Duodenal mucosa (tissue), 2 donors: ENCODE results near the gene GRIK1.

Experiments
- H3K27ac ChIP-seq: one replicate; pipeline ENCODE4 v1.7.0; 2013; ENCODE audit warnings: low read depth, low read length
- H3K27me3 ChIP-seq, 2 donors: one replicate each; pipeline ENCODE4 v1.7.0; 2013; ENCODE audit warnings: low read length in 2 of 2, control low read depth in 1 of 2; ENCODE audit not compliant: insufficient read depth in 2 of 2, control insufficient read depth in 1 of 2
- H3K36me3 ChIP-seq, 2 donors: one replicate each; pipeline ENCODE4 v1.7.0; 2013; ENCODE audit warnings: low read length in 2 of 2, control low read depth in 1 of 2; ENCODE audit not compliant: insufficient read depth in 2 of 2, control insufficient read depth in 1 of 2
- H3K4me1 ChIP-seq, 2 donors: one replicate each; pipeline ENCODE4 v1.7.0; 2013; ENCODE audit warnings: low read length in 2 of 2, control low read depth in 1 of 2; ENCODE audit not compliant: insufficient read depth in 2 of 2, control insufficient read depth in 1 of 2
- H3K4me3 ChIP-seq, 2 donors: one replicate each; pipeline ENCODE4 v1.7.0; 2013; ENCODE audit warnings: low read length in 2 of 2, low read depth in 1 of 2
- H3K9ac ChIP-seq, 2 donors: one replicate each; pipeline ENCODE4 v1.7.0; 2013; ENCODE audit warnings: low read length in 2 of 2, low read depth in 1 of 2
- H3K9me3 ChIP-seq, 2 donors: one replicate each; pipeline ENCODE4 v1.7.0; 2013; ENCODE audit warnings: low read length in 2 of 2, control low read depth in 1 of 2; ENCODE audit not compliant: control insufficient read depth in 1 of 2

The GRIK1 gene

DNA sequence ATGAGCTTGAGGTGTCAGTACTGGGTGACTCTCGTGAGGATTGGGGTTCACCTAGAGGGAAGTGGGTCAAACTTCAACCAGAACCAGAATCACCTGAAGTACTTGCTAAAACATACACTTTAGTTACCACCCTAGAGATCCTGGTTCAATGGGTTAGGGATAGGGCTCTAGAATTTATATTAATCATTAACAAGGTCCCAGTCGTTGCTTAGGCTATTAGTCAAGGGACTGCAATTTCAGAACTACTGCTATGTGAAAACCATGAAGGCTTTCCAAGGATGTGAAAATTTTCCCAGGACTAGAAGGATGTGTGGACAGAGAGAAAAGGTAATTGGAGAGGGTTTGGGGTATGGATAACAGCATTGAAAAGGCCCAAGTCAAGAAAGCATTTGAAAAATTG is 162.6 kb downstream of the GRIK1 start:
- Histone ChIP-seq H3K9me3 (no peaks in the 10 kb centered on the region), H3K36me3 (no peaks in the 10 kb centered on the region), H3K9ac (no peak overlapping the region), H3K4me1 (no peaks in the 10 kb centered on the region), H3K4me3 (no peak overlapping the region), H3K27ac (no peak overlapping the region), H3K27me3 (no peaks in the 10 kb centered on the region)

DNA sequence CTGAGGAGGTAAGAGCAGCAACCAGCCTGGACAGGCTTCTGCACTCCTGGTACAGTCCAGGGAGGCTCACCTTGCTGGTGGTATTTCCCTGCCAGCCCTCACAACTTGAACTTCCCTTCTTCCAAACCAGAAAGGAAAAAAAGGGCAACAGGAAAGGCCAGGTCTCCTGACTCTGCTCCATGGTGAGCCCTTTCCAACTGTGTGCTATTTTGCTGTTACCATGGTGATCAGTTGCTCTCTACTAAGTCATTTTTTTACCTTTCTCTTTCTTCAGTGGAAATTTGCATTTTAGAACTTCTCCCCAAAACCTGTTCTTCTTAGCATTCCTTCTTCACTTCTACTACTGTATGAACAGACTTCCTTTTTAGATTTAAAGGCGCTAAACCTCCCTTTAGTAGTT is 164.3 kb downstream of the GRIK1 start:
- H3K27ac ChIP-seq = no peak overlapping the region
- no peak overlapping the region for H3K4me3 ChIP-seq
- H3K9me3 ChIP-seq = no peaks in the 10 kb centered on the region
- no peaks in the 10 kb centered on the region for H3K4me1 ChIP-seq
- no peak overlapping the region for H3K9ac ChIP-seq
- no peaks in the 10 kb centered on the region for H3K27me3 ChIP-seq
- H3K36me3 ChIP-seq = no peaks in the 10 kb centered on the region

DNA sequence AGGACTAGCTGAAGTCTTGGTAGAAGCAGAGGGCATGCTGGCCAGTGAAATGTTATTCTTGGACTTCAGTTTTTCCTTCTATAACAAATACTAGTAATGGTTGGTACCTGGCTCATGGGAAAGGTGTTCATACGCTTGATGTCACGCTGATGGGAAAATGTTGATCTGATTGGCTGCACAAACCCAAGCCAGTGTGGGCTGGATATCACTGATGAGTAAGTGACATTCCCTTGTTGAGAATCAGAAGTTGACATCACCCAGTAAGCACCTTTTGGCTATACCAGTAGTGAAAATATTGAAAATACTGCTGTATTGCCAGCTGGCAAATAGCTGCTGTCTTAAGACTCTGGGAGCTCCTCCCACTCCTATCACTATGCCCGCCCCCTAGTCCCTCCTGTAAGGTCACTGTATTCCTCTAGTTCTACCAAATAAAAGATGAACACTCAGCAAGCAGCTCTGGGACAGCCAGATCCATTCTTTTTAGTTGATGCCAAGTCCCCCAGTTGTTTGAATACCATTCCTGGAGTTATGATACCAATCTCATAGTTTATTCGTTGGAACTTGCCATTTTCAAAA is 168.2 kb downstream of the GRIK1 start:
- Histone ChIP-seq H3K4me3 (no peak overlapping the region), H3K9ac (no peak overlapping the region), H3K27ac (no peak overlapping the region), H3K36me3 (no peaks in the 10 kb centered on the region), H3K4me1 (no peaks in the 10 kb centered on the region), H3K9me3 (no peaks in the 10 kb centered on the region), H3K27me3 (no peaks in the 10 kb centered on the region)

DNA sequence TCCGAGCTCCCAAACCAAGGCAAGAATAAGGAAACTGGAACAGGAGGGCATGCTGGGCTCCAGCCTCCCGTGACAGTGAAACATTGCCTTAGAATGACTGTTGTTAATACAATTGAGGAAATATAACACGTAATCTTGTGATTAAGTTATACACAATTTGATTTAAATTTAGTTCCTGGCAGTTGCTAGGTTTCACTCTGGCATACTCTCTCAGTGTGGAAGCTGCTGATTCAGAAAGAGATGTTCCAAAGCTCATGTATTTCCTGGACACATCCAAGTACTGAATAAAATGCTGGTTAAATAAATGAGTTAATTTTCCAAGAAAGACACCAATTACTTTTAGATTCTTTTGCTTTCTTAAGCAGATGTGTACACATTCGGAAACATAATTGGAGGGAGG is 176.1 kb downstream of the GRIK1 start:
- no peak overlapping the region for H3K27ac ChIP-seq
- H3K36me3 ChIP-seq = no peaks in the 10 kb centered on the region
- H3K9ac ChIP-seq = no peak overlapping the region

DNA sequence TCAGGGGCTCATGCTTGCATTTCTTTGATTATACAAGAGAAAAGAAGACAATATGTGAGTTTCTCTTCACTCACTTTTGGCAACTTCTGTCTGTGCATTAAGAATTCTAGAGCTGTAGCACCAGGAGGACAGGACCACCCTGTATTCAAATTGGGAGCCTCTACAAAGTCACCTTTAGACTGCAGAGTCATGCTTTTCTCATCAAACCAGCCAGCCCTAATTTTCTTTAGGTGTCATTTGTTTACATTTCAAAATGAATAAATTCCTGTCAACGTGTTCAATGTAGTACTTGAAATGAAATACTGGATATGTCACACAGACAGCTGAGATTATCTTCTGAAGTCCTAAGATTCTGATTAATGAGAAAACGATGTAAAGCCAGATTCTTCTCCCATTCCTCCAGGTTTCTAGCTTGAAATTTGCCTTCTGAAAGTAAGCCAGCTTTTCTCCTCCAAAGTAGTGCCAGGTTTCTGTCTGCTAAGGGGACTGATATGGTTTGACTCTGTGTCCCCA is 177.2 kb downstream of the GRIK1 start:
- Histone ChIP-seq H3K9ac (no peak overlapping the region), H3K9me3 (no peaks in the 10 kb centered on the region), H3K4me1 (no peaks in the 10 kb centered on the region), H3K36me3 (no peaks in the 10 kb centered on the region), H3K27ac (no peak overlapping the region), H3K4me3 (no peak overlapping the region), H3K27me3 (no peaks in the 10 kb centered on the region)

More for the DNA sequence above, 176.1 kb downstream of the GRIK1 start:
- Histone ChIP-seq H3K9me3 (no peaks in the 10 kb centered on the region), H3K27me3 (no peaks in the 10 kb centered on the region), H3K4me1 (no peaks in the 10 kb centered on the region), H3K4me3 (no peak overlapping the region)

DNA sequence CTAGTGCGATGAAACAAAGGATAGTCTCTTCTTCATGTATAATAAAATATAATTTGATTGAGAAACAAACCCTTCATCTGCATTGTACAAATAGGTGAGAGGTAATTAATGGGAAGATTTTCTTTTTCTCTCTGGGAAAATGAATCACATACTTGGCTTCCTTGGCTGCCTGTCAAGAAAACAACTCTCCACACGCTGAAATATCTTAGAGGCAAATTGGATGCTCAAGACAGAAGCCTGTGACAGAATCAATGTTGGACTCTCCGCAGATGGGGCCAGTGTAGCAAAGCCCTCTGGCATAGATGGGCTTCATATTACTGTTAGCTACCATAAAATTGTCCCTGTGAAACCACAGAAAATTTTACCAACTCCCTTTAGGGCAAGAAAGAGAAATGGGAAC is 186.6 kb downstream of the GRIK1 start:
- Histone ChIP-seq H3K9me3 (no peaks in the 10 kb centered on the region), H3K4me3 (no peak overlapping the region), H3K27ac (no peak overlapping the region), H3K9ac (no peak overlapping the region), H3K27me3 (no peaks in the 10 kb centered on the region), H3K4me1 (no peaks in the 10 kb centered on the region), H3K36me3 (no peaks in the 10 kb centered on the region)

DNA sequence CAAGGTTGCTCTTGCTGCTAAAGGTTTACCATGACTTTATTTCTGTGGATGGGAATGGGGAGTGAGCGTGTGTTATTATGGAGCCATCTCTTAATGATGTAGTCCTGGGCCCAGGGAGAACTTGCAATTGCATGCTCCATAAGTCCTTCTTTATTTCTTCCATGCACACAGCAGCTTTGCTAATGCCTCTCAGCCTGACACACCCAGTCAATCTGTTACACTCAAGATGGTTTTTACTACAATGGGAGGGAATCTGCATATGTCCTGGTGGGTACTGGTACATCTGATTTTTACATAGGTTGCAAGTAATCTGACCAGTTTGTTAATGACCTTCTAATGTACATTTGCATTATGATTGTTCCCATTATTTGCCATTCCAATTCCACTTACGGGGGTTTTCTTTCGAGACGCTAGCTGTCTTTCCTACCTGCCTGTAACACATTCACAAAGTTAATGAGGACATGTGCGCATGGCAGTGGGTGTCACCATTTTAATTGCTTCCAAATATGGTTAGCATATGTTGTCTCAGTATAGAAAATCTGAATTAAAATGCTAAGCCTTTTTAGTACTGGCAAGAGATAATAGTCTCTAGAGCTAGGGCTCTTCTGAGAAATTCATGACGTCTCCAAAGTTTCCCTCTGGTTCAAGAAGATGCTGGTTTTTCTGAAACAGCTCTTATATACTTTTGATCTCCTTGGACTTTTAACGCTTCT is 188.2 kb downstream of the GRIK1 start:
- no peaks in the 10 kb centered on the region for H3K4me1 ChIP-seq
- H3K36me3 ChIP-seq = no peaks in the 10 kb centered on the region
- no peak overlapping the region for H3K9ac ChIP-seq
- H3K4me3 ChIP-seq = no peak overlapping the region
- no peak overlapping the region for H3K27ac ChIP-seq
- H3K27me3 ChIP-seq = no peaks in the 10 kb centered on the region
- no peaks in the 10 kb centered on the region for H3K9me3 ChIP-seq

DNA sequence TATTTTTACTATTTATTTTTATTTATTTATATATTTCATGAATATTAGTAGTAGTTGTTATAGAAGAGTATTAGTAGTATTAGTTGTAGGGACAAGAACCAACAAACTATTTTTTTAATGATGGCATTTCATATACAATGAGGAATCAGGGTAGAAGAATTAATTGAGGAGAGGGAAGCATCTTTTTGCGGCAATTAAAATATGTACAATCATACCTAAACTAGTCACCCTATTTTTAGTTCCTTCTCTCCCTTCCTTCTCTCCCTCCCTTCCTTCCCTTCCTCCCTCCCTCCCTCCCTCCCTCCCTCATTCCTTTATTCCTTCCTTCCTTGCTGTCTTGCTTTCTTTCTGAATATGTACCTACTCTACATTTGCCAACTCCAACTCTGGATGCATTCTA is 189.8 kb downstream of the GRIK1 start:
- Histone ChIP-seq H3K4me3 (no peak overlapping the region), H3K9ac (no peak overlapping the region), H3K9me3 (no peaks in the 10 kb centered on the region), H3K27me3 (no peaks in the 10 kb centered on the region), H3K4me1 (no peaks in the 10 kb centered on the region), H3K36me3 (no peaks in the 10 kb centered on the region), H3K27ac (no peak overlapping the region)

DNA sequence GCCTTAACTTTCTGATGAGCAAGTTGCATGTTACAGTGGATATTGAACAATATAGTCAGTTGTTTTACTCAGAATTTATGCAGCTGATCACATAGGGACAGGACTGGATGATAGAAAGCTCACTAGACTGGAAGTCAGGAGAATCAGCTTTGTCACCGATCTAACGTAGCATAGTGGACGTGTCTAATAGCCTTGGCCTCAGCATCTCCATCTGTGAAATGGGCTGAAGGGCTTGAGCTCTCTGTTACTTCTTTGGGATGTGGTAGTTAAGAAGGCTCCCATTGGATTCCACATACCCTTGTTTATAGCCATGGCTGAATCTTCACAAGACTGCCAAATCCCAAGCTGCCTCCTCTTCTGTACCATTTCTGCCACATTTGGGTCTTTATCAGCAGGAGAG is 190.6 kb downstream of the GRIK1 start:
- no peak overlapping the region for H3K9ac ChIP-seq
- no peak overlapping the region for H3K27ac ChIP-seq
- no peak overlapping the region for H3K4me3 ChIP-seq
- H3K9me3 ChIP-seq = no peaks in the 10 kb centered on the region
- no peaks in the 10 kb centered on the region for H3K36me3 ChIP-seq
- no peaks in the 10 kb centered on the region for H3K4me1 ChIP-seq
- no peaks in the 10 kb centered on the region for H3K27me3 ChIP-seq

DNA sequence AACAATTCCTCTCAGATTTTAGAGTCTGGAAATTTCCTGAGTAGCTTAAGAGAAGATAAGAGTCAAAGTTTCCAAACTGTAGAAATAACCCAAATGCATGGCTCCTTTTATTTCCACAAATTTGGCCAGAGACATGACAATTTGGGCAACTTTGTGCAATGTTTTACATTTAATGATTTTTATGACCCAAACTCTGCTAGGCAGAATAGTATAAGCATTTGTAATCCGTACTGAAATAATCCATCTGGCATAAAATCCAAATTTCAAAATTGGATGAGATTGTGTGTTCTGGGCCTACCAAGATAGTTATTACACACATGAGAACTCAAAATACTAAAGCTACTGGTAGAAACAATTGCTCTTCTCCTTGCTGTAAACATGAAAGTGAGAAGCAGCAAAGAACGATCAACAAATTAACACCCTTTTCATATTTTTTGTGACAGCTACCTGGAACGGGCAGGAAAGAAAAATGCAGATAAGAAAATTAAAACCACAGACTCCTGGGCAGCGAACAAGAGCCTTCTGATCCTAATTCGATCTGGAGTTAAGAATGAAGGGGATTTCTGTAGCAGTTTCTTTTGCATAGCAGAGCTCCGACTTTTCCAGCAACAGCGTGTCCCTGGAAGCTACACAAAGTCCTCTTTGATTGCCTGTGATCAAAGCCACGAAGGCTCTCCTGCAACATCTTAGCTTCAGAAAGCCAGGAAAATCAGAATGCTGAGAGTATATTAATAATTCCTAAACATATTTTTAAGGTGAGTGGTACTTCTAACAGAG is 191.2 kb downstream of the GRIK1 start:
- Histone ChIP-seq H3K4me1 (no peaks in the 10 kb centered on the region), H3K36me3 (no peaks in the 10 kb centered on the region), H3K27me3 (no peaks in the 10 kb centered on the region), H3K9ac (no peak overlapping the region), H3K4me3 (no peak overlapping the region), H3K27ac (no peak overlapping the region), H3K9me3 (no peaks in the 10 kb centered on the region)
